ENCODE results near the gene LOXL3. TPM values are rescaled to one million over a fixed set of nuclear protein-coding genes. Genes with fewer than 3 reads are reported as not detected.

Gene LOXL3
- total RNA-seq, 1 experiment from 2014 or later, result 29.0 TPM

- Histone ChIP-seq H3K14ac (ENCODE audit: insufficient read depth, low read length) (no peak overlapping the region), H3K27ac (ENCODE audit: insufficient read length, low read depth, low read length) (no peak overlapping the region), H2AFZ (ENCODE audit: low read length) (no peak overlapping the region), H3K4me2 (ENCODE audit: insufficient read depth, insufficient read length, low read length) (no peak overlapping the region), H3K79me2 (ENCODE audit: insufficient read depth, low read length) (no peaks in the 10 kb centered on the region), H3K9ac (ENCODE audit: extremely low read depth, insufficient read length, low read length) (no peak overlapping the region), H2BK12ac (ENCODE audit: insufficient read length, low read depth, low read length) (no peak overlapping the region), H2BK120ac (ENCODE audit: low read depth, low read length, poor library complexity, severe bottlenecking) (no peak overlapping the region), H3K23ac (ENCODE audit: insufficient read length, low read depth, low read length) (no peak overlapping the region), H4K91ac (ENCODE audit: insufficient read length, low read depth, low read length) (no peak overlapping the region), H3K4me1 (ENCODE audit: insufficient read depth, low read length) (no peaks in the 10 kb centered on the region), H3K23me2 (ENCODE audit: insufficient read length, low read depth, low read length, poor library complexity, severe bottlenecking) (no peaks in the 10 kb centered on the region), H3K79me1 (ENCODE audit: insufficient read depth, low read depth, low read length, poor library complexity, severe bottlenecking) (no peaks in the 10 kb centered on the region), H4K20me1 (ENCODE audit: control insufficient read depth, insufficient read depth, insufficient read length) (no peaks in the 10 kb centered on the region), H4K8ac (replicated peaks; ENCODE audit: insufficient read length, low read depth, low read length) (no peak overlapping the region), H3K9me3 (ENCODE audit: control insufficient read depth, low read depth, low read length) (no peaks in the 10 kb centered on the region), H2BK5ac (ENCODE audit: insufficient read length, low read length) (no peak overlapping the region), H4K5ac (ENCODE audit: insufficient read length, low read depth, low read length) (no peak overlapping the region), H3K18ac (ENCODE audit: insufficient read length, low read depth, low read length) (no peak overlapping the region), H3K4ac (ENCODE audit: low read depth, low read length) (no peak overlapping the region), H3K27me3 (ENCODE audit: insufficient read depth, low read length) (no peaks in the 10 kb centered on the region), H2AK5ac (ENCODE audit: insufficient read length, low read length) (no peak overlapping the region), H2BK15ac (ENCODE audit: low read depth, low read length) (no peak overlapping the region), H3T11ph (ENCODE audit: low read length) (no peak overlapping the region), H2BK20ac (ENCODE audit: low read depth, low read length, poor library complexity, severe bottlenecking) (no peak overlapping the region), H3K56ac (ENCODE audit: insufficient read length, low read depth, low read length) (no peak overlapping the region)
- Mint-ChIP-seq H3K36me3 (ENCODE audit: insufficient read depth in 1 of 3, low read depth in 3 of 3) (peaks cover 24 to 64% (median 59%) of the 10 kb centered on the region in 3 experiments), H3K4me3 (no peak overlapping the region), H3K4me1 (no peaks in the 10 kb centered on the region), H3K27me3 (ENCODE audit: low read depth) (no peaks in the 10 kb centered on the region; the same call in 1 of the 2 replicates), H3K27ac (no peak overlapping the region), H3K9me3 (no peaks in the 10 kb centered on the region)
- WGBS (ENCODE audit: extremely low coverage, insufficient read length, low lambda C conversion rate), result no CpG with 5 or more reads among the region's 9 CpGs
- TF ChIP-seq, protein P1, sequence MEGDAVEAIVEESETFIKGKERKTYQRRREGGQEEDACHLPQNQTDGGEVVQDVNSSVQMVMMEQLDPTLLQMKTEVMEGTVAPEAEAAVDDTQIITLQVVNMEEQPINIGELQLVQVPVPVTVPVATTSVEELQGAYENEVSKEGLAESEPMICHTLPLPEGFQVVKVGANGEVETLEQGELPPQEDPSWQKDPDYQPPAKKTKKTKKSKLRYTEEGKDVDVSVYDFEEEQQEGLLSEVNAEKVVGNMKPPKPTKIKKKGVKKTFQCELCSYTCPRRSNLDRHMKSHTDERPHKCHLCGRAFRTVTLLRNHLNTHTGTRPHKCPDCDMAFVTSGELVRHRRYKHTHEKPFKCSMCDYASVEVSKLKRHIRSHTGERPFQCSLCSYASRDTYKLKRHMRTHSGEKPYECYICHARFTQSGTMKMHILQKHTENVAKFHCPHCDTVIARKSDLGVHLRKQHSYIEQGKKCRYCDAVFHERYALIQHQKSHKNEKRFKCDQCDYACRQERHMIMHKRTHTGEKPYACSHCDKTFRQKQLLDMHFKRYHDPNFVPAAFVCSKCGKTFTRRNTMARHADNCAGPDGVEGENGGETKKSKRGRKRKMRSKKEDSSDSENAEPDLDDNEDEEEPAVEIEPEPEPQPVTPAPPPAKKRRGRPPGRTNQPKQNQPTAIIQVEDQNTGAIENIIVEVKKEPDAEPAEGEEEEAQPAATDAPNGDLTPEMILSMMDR (conservative IDR thresholded peaks at IDR 0.05), result no peak
- DNase-seq, result no peak
These were observed 64.9 kb downstream of the LOXL3 start for GRCh38 chr2:74488643-74489481.

All from H9 (cell line).